Parietal lobe (tissue), 2 donors: ENCODE measurements around the gene ZNF837. TPM values are rescaled to one million over a fixed set of nuclear protein-coding genes. Genes with fewer than 3 reads are reported as not detected.

Experiments
- small RNA-seq: library from RNA; depleted of rRNA; stranded (forward); fragments of <200 nt; gene quantifications from one replicate; pipeline ENCODE3, GENCODE V24; 2014; ENCODE audit warnings: low replicate concordance
- total RNA-seq: library from RNA; depleted of rRNA; stranded (reverse); fragments of >200 nt; gene quantifications from one replicate; pipeline ENCODE4 v1.2.3, GENCODE V29; 2014

ZNF837 gene
- total RNA-seq = 1.6 TPM

DNA sequence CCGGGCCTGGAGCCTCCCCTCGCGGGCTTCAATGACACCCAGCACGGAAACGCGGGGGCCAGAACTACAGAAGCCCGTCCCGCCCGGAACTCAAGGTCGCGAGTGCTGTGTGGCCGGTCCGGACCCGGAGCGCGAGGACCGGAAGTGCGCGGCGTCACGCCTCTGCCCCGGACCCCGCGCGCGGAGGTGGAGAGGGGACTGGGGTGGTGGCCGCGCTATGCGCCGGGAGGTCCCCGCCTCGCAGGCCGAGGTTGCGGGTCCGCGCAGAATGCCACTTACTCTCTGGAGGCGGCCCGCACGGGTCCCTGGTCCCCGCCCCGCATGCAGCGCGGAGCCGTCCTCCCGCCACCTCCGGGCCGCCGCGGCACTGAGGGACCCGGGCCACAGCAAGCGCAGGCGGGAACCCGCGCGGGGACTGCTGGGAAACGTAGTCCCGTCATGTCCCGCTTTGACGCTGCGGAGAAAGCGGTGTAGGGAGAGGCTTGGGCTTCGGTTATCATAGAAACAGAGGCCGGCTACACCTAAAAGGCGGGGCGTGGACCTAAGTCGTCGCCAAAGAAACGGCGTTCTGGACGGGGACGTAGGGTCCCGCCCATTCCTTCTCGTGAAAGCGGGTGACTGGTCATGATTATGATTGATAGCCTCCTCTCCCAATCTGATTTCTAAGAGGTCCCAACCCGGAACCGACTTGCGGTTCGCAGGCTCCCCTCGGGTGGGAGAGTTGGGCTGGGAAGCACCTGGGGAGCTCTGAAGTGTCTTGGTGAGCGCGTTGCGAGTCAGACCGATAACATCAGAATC is at the start of gene ZNF837:
Gene ZNF837 (minus strand): TSS at position 369 of the 798 bp plus-strand sequence. CDS start 11,698 bp downstream, outside the sequence.

DNA sequence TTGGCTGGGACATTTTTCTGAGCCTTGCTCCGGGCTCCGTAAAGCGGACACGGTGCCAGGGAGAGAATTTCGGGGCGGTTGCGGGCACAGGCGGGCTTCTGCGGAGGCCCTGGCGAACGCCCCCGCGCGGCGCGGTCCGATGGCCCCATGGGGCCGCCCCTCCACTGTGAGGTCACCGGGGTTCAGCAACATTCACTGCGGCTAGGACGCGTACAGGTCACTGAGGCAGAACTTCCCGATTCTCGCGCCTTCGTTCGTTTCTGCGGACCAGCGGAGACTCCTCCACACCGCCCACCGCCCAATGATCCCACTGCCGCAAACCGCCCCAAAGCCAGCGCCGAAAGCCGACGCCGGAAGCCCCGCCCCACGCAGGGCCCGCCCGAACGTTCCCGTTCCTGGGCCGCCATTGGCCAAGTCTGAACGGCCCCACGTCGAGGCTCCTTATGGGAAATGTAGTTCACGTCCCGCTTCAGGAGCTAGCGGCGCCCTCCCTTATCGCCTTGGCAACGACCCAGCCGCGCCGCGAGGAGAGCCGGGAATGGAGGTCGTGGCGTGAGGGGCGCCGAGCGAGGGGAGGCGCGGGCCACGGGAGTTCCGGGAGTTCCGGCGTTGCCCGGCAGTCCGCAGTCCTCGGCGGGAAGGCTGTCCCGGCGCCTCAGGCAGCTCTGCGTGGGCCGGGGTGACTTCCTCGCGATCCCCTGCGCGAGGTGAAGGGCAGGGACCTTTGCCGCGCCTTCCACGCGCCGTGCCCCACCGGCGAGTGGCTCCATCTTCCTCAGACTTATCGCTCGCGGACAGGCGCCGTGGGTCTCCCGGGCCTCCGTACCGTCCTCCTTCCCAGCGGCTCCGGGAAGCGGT is 27.6 kb upstream of the ZNF837 start, which contains the start of gene ZNF584:
Gene ZNF584 (plus strand): TSS at position 498 of the 858 bp plus-strand sequence. CDS start 499 bp downstream, outside the sequence.

DNA sequence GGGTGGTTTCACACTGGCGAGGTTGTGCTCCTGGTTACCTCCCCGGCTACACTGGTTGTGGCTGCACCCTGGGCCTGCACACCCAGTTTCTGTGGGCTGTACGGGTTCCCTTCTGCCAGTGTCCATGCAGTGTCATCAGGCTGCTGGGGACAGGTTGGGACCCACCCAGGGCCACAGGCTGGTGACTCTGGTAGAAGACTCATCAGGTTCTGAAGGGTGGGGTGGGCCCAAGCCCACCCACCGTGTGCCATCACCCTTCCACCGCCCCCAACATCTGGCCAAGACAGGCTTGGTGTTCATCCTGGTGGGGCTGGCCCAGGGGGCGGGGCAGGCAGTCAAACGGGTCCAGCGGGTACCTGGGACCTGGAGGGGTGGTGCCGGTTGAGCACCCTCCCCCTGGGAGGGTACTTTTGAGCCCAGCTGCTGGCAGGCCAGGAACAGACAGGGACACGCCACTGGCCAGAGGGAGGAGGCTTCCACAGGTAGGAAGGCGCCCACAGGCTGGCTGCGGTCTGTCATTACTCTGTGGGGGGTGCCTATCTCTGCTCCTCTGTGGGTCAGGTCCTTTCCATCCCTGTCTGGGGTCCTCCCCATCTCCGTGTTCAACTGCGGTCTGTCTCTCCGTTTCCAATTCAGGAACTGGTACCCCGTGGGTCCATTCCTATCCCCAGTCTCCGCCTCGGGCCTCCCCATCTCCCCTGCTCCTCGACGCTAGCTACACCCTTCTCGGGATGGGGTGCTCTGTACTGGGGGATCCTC is 14.6 kb upstream of the ZNF837 start, which contains the start of gene RNF225:
Gene RNF225 (plus strand): TSS at position 437 of the 759 bp plus-strand sequence. CDS start 434 bp downstream, outside the sequence.

DNA sequence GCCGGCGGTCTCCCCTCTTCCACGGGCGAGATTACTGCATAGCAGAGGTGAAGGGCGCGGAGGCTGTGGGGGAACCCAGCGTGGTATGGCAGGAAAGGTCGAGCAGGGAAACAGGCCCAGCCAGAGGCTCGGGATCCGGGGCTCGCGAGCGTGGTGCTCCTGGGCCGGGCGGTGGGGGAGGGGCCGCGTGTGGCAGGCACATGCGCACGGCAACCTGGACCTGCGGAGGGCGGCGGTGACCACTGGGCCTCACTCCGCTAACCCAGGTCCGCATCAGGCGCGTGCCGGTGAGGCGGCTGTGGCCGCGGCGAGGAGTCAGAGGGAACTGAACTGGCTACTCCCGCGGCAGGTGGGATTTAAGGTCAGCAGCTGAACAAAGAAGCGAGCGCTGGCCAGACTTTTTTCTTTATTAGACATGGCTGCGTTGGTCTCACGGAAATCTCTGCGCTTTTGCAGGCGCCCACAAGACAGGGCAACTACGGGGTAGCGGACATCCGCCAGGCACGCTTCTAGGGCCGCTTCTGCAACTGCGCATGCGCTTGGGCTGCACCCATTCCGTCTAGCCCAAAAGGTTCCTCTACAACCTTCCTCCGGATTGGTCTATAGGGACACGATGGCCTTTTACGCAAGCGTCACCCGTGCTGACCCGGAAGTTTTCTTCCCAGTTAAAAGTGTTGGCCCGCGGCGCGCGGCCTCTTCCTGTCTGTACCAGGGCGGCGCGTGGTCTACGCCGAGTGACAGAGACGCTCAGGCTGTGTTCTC is 5.9 kb upstream of the ZNF837 start, which contains the start of gene RPS5:
Gene RPS5 (plus strand): TSS at position 694 of the 762 bp plus-strand sequence. CDS start 869 bp downstream, outside the sequence.

GRCh38 chr19:58362272-58362994 is 18.4 kb downstream of the ZNF837 start, which contains the start of gene ZNF497:
Gene ZNF497, minus strand, starts transcription at chr19:58362751. Its CDS starts 5,116 bp downstream, at chr19:58357635.

DNA sequence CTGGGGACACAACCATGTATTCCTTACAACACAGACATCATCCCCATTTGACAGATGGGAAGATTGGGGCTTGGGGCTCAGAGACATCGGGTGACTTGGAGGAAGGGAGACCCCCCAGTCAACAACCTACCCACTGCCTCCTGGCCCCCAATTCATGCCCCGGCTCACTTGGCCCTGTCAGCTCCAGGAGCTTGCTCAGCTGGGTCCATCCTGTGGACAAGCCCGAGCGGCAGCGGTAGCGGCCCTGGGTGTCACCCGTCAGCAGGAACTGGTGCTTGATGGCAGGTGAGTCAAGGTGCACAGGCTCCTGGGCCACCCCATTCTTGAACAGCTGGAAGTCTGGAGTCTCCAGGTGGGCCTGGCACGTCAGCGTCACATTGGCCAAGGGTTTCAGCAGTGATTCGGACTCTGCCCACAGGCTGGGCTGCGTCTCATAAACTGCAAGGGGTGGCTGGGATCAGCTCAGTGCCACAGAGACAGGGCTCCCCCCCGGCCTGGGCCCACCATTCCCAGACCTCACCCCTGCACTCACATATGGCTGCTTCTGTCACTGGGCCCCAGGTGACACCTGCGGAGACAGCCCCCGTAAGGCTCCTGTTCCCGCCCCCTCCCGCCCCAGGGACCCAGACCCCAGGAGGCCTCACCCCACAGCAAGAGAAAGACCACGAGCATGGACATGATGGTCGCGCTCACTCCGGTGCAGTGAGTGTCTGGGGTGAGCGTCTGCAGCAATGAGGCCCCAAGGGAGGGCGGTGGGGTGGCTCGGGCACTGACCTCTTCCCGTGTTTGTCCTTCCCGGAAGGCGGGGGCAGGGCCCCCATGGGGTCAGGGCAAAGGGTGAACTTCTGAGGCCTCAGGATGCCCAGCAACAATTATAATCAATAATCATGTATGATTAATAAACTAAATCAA is 27.8 kb downstream of the ZNF837 start, which contains the start of gene A1BG:
Gene A1BG (minus strand): TSS at position 733 of the 912 bp plus-strand sequence. CDS start 55 bp downstream, at position 678.

GRCh38 chr19:58326914-58327726 is 53.7 kb downstream of the ZNF837 start, which contains the start of gene ZSCAN22:
Gene ZSCAN22, plus strand, starts transcription at chr19:58326994. Its CDS starts 7,809 bp downstream, at chr19:58334803.

Small RNA genes within 50 kb of the gene (small RNA-seq; reads per million reads assigned to genes)
- not detected for gene MIR4754
- 0.12 reads per million for gene MIR6806
- not detected for gene RNA5SP473

Other genes starting within 250 kb of the ZNF837 start
- 28.5 TPM for gene ZNF329, start 230.2 kb downstream of the ZNF837 start, total RNA-seq
- gene ZNF274, start 198.0 kb downstream of the ZNF837 start, total RNA-seq = 43.8 TPM
- gene ZNF544, start 152.1 kb downstream of the ZNF837 start, total RNA-seq = 72.0 TPM
- gene ZNF8, start 102.1 kb downstream of the ZNF837 start, total RNA-seq = 27.5 TPM
- gene ERVK3-1, start 75.7 kb downstream of the ZNF837 start, total RNA-seq = 49.8 TPM
- gene ZSCAN22, start 54.0 kb downstream of the ZNF837 start, total RNA-seq = 4.4 TPM
- 4.1 TPM for gene A1BG, start 27.5 kb downstream of the ZNF837 start, total RNA-seq
- gene ZNF497, start 18.3 kb downstream of the ZNF837 start, total RNA-seq = 8.1 TPM
- gene RPS5, start 6.2 kb upstream of the ZNF837 start, total RNA-seq = 1,498 TPM
- gene RNF225, start 14.6 kb upstream of the ZNF837 start, total RNA-seq = not detected
- 27.9 TPM for gene ZNF584, start 27.6 kb upstream of the ZNF837 start, total RNA-seq
- 21.0 TPM for gene ZNF132, start 59.1 kb upstream of the ZNF837 start, total RNA-seq
- gene ZNF324B, start 70.6 kb upstream of the ZNF837 start, total RNA-seq = 21.9 TPM
- 34.1 TPM for gene ZNF324, start 86.0 kb upstream of the ZNF837 start, total RNA-seq
- 16.0 TPM for gene ZNF446, start 95.3 kb upstream of the ZNF837 start, total RNA-seq
- 7.5 TPM for gene SLC27A5, start 131.0 kb upstream of the ZNF837 start, total RNA-seq
- gene ZBTB45, start 138.8 kb upstream of the ZNF837 start, total RNA-seq = 10.3 TPM
- 345 TPM for gene TRIM28, start 163.0 kb upstream of the ZNF837 start, total RNA-seq
- 72.0 TPM for gene CHMP2A, start 174.1 kb upstream of the ZNF837 start, total RNA-seq
- gene UBE2M, start 177.6 kb upstream of the ZNF837 start, total RNA-seq = 38.8 TPM
- 26.3 TPM for gene MZF1, start 192.3 kb upstream of the ZNF837 start, total RNA-seq